HL-60 (cell line): ENCODE data around the gene PROM2.

Experiments
- DNase-seq, 2 experiments: peaks; one replicate each; pipeline ENCODE4 v3.0.0-alpha.2; 2010 to 2020; ENCODE audit warnings: low read depth in 1 of 2, low spot score in 1 of 2
- H3K27ac ChIP-seq: fragments of 250-450 bp; sonication (Bioruptor Pico); replicated peaks from 2 replicates; pipeline ENCODE4 v1.5.1; 2020; ENCODE audit warnings: mild to moderate bottlenecking, moderate library complexity
- H3K27me3 ChIP-seq: fragments of 250-450 bp; sonication (Bioruptor Pico); 2 replicates; pipeline ENCODE4 v1.5.1; 2021; ENCODE audit warnings: mild to moderate bottlenecking, moderate library complexity; ENCODE audit not compliant: insufficient read depth, poor library complexity, severe bottlenecking
- H3K4me3 ChIP-seq: replicated peaks from 2 replicates; pipeline ENCODE4 v1.5.1; 2011; ENCODE audit warnings: mild to moderate bottlenecking, control low read depth, low read length; ENCODE audit not compliant: insufficient read depth
- CTCF ChIP-seq: IDR thresholded peaks from one replicate; pipeline ENCODE4 v1.5.1; 2011; ENCODE audit warnings: low read length, control low read depth, inconsistent platforms; ENCODE audit not compliant: insufficient read depth
- GABPA ChIP-seq: IDR thresholded peaks from 2 replicates; pipeline ENCODE4 v1.6.1; 2012; ENCODE audit warnings: low read depth
- POLR2AphosphoS5 ChIP-seq: IDR thresholded peaks from 2 replicates; pipeline ENCODE4 v1.6.1; 2012; ENCODE audit warnings: low read depth
- REST ChIP-seq: IDR thresholded peaks from 2 replicates; pipeline ENCODE4 v1.6.1; 2012; ENCODE audit warnings: low read depth; ENCODE audit not compliant: insufficient replicate concordance
- SPI1 ChIP-seq: IDR thresholded peaks from 2 replicates; pipeline ENCODE4 v1.6.1; 2012; ENCODE audit warnings: low read depth, mild to moderate bottlenecking, borderline replicate concordance

The PROM2 gene

GRCh38 chr2:95323347-95324155 lies 49.3 kb downstream of the PROM2 start:
- peak in 1 of 2 experiments; percentile 7 for DNase-seq
- Histone ChIP-seq H3K27me3 (no peaks in the 10 kb centered on the region), H3K27ac (no peak overlapping the region), H3K4me3 (no peak overlapping the region)
- TF ChIP-seq POLR2AphosphoS5 (no peak), SPI1 (no peak)

GRCh38 chr2:95325026-95325425 lies 50.8 kb downstream of the PROM2 start:
- H3K27me3 ChIP-seq: no peaks in the 10 kb centered on the region
- DNase-seq: no peak
- H3K27ac ChIP-seq: no peak overlapping the region
- no peak overlapping the region for H3K4me3 ChIP-seq
- TF ChIP-seq CTCF (no peak), GABPA (no peak), REST (no peak), POLR2AphosphoS5 (no peak), SPI1 (no peak)

GRCh38 chr2:95325590-95326432 lies 51.6 kb downstream of the PROM2 start:
- Histone ChIP-seq H3K27me3 (no peaks in the 10 kb centered on the region), H3K4me3 (no peak overlapping the region), H3K27ac (no peak overlapping the region)
- DNase-seq: no peak
- TF ChIP-seq REST (no peak), CTCF (no peak), SPI1 (no peak)

GRCh38 chr2:95326433-95327140 lies 52.3 kb downstream of the PROM2 start:
- no peak overlapping the region for H3K4me3 ChIP-seq
- H3K27ac ChIP-seq: no peak overlapping the region
- no peaks in the 10 kb centered on the region for H3K27me3 ChIP-seq
- TF ChIP-seq REST (no peak), POLR2AphosphoS5 (no peak), GABPA (no peak), SPI1 (no peak), CTCF (no peak)
- DNase-seq: no peak
